Testis (tissue), 3 donors: Measurements from ENCODE around the gene GDPD3. TPM values are rescaled to one million over a fixed set of nuclear protein-coding genes. Genes with fewer than 3 reads are reported as not detected.

Experiments
- DNase-seq: peaks from one replicate; pipeline ENCODE4 v3.0.0-alpha.2; 2019
- H3K27ac ChIP-seq, 2 donors: fragments of 200-600 bp; sonication (generic); one replicate each; pipeline ENCODE4 v1.5.1; 2019
- H3K27me3 ChIP-seq: fragments of 200-600 bp; sonication (generic); one replicate; pipeline ENCODE4 v1.5.1; 2019
- H3K36me3 ChIP-seq: fragments of 200-600 bp; sonication (generic); one replicate; pipeline ENCODE4 v1.5.1; 2017; ENCODE audit warnings: low read depth; ENCODE audit errors: missing control alignments
- H3K4me1 ChIP-seq: fragments of 200-600 bp; sonication (generic); one replicate; pipeline ENCODE4 v1.5.1; 2019
- H3K4me3 ChIP-seq, 2 donors: fragments of 200-600 bp; sonication (generic); one replicate each; pipeline ENCODE4 v1.5.1; 2017 to 2019
- H3K9me3 ChIP-seq: fragments of 200-600 bp; sonication (generic); one replicate; pipeline ENCODE4 v1.5.1; 2017
- CTCF ChIP-seq, 3 experiments: fragments of 450-650 bp in 2 of 3; fragments of 200-600 bp in 1 of 3; sonication (generic) in 1 of 3; IDR thresholded peaks; one replicate each; pipeline ENCODE4 v1.5.1; 2016 to 2019; ENCODE audit warnings: antibody characterized with exemption in 3 of 3, mild to moderate bottlenecking in 2 of 3, moderate library complexity in 1 of 3
- POLR2A ChIP-seq: fragments of 450-650 bp; IDR thresholded peaks from one replicate; pipeline ENCODE4 v1.6.1; 2017; ENCODE audit warnings: antibody characterized with exemption, mild to moderate bottlenecking, moderate library complexity
- WGBS, 2 donors: methylation state at CpG; one replicate each; pipeline ENCODE4 v1.1.5; 2018; 5-methylcytosine and 5-hydroxymethylcytosine counted together
- intact Hi-C: fragments of 100-400 bp; cut with DNase I; formaldehyde crosslinking; loops from one replicate; pipeline ENCODE4 v1.15.1; 2023; ENCODE audit warnings: low total_unique reads
- polyA plus RNA-seq: library from polyadenylated mRNA; stranded (reverse); fragments of 350-450 nt; fragmentation: Illumina TruSeq; extraction: RNeasy Lipid Tissue Mini Kit (QIAGEN cat#74804); gene quantifications from one replicate; pipeline ENCODE4 v1.2.3, GENCODE V29; 2014; ENCODE audit warnings: low read depth, low replicate concordance; ENCODE audit not compliant: insufficient read depth
- total RNA-seq, 2 donors: library from RNA; depleted of rRNA; stranded (reverse); fragments of >200 nt; gene quantifications; one replicate each; pipeline ENCODE4 v1.2.3, GENCODE V29; 2016

The GDPD3 gene
- total and polyA plus RNA-seq, 3 donors from 2014 or later, result 1.5 to 7.2 (median 4.0) TPM

GRCh38 chr16:30149250-30149930 is 36.1 kb upstream of the GDPD3 start:
- Histone ChIP-seq H3K36me3 (no peaks in the 10 kb centered on the region), H3K4me1 (no peaks in the 10 kb centered on the region), H3K9me3 (no peaks in the 10 kb centered on the region), H3K4me3 (no peak overlapping the region), H3K27me3 (no peaks in the 10 kb centered on the region), H3K27ac (no peak overlapping the region)
- WGBS, 2 donors, result 78 to 94% methylated on average over 5 of the region's 5 CpGs
- TF ChIP-seq POLR2A (no peak), CTCF (IDR thresholded peaks at IDR 0.05) (no peak)
- no peak for DNase-seq
- intact Hi-C loops, result no loop called here

- intact Hi-C loops, result no loop called here
- no peaks in the 10 kb centered on the region for H3K36me3 ChIP-seq
- TF ChIP-seq CTCF (IDR thresholded peaks at IDR 0.05) (no peak), POLR2A (no peak)
- H3K4me1 ChIP-seq, result no peaks in the 10 kb centered on the region
- DNase-seq, result no peak
- H3K9me3 ChIP-seq, result no peaks in the 10 kb centered on the region
- H3K4me3 ChIP-seq, result no peak overlapping the region
- no peak overlapping the region for H3K27ac ChIP-seq
- H3K27me3 ChIP-seq, result no peaks in the 10 kb centered on the region
- 93 to 96% methylated on average over 3 of the region's 3 CpGs for WGBS, 2 donors
Measured at GRCh38 chr16:30147843-30148510, 34.6 kb upstream of the GDPD3 start.

- Histone ChIP-seq H3K9me3 (no peaks in the 10 kb centered on the region), H3K36me3 (no peaks in the 10 kb centered on the region), H3K27ac (no peak overlapping the region), H3K27me3 (no peaks in the 10 kb centered on the region), H3K4me1 (no peaks in the 10 kb centered on the region), H3K4me3 (no peak overlapping the region)
- 46 to 62% methylated on average over 1 of the region's 1 CpG for WGBS, 2 donors
- TF ChIP-seq POLR2A (no peak), CTCF (IDR thresholded peaks at IDR 0.05) (no peak)
- intact Hi-C loops, result no loop called here
- no peak for DNase-seq
Measured at GRCh38 chr16:30145657-30146056, 32.3 kb upstream of the GDPD3 start.

GRCh38 chr16:30144917-30145316 is 31.6 kb upstream of the GDPD3 start:
- no peak for TF ChIP-seq CTCF (IDR thresholded peaks at IDR 0.05)
- no peak overlapping the region for H3K27ac ChIP-seq
- H3K4me1 ChIP-seq, result no peaks in the 10 kb centered on the region
- WGBS, 2 donors, result 90 to 95% methylated on average over 1 of the region's 1 CpG
- no peaks in the 10 kb centered on the region for H3K36me3 ChIP-seq
- no peak overlapping the region for H3K4me3 ChIP-seq
- H3K27me3 ChIP-seq, result no peaks in the 10 kb centered on the region
- DNase-seq, result no peak
- intact Hi-C loops, result no loop called here
- no peaks in the 10 kb centered on the region for H3K9me3 ChIP-seq

GRCh38 chr16:30144017-30144416 is 30.7 kb upstream of the GDPD3 start:
- H3K4me3 ChIP-seq, result no peak overlapping the region
- no peaks in the 10 kb centered on the region for H3K9me3 ChIP-seq
- no peak for TF ChIP-seq CTCF (IDR thresholded peaks at IDR 0.05)
- no peak for TF ChIP-seq POLR2A
- H3K4me1 ChIP-seq, result no peaks in the 10 kb centered on the region
- intact Hi-C loops, result no loop called here
- no peak overlapping the region for H3K27ac ChIP-seq
- H3K36me3 ChIP-seq, result no peaks in the 10 kb centered on the region
- H3K27me3 ChIP-seq, result no peaks in the 10 kb centered on the region
- no peak for DNase-seq
